ENCODE results near the gene SERPINA4. TPM values are rescaled to one million over a fixed set of nuclear protein-coding genes. Genes with fewer than 3 reads are reported as not detected.

SERPINA4 gene
- total RNA-seq, 1 experiment from 2014 or later, result not detected

GRCh38 chr14:94521375-94522114 lies 39.7 kb upstream of the SERPINA4 start:
- no peaks in the 10 kb centered on the region for H3K4me1 ChIP-seq (replicated peaks; ENCODE audit: insufficient read depth)
- H3K4me2 ChIP-seq, result no peak overlapping the region
- H3K4me3 ChIP-seq, result no peak overlapping the region
- H3K79me2 ChIP-seq (ENCODE audit: low read depth), result no peaks in the 10 kb centered on the region
- no TSS peak for BruUV-seq (replicated peaks)
- H3K36me3 ChIP-seq (ENCODE audit: low read depth), result no peaks in the 10 kb centered on the region
- ChIA-PET CTCF (no interaction called here), POLR2A (ENCODE audit: unreplicated experiment) (no interaction called here)
- peaks cover 13% of the 10 kb centered on the region; the same call in 1 of the 2 replicates for H3K27me3 ChIP-seq (ENCODE audit: insufficient read depth, low read depth)
- no peaks in the 10 kb centered on the region for H3F3A ChIP-seq (ENCODE audit: insufficient read depth, low read depth)
- no peaks in the 10 kb centered on the region for H4K20me1 ChIP-seq (ENCODE audit: insufficient read depth)
- H3K27ac ChIP-seq, result no peak overlapping the region
- no peaks in the 10 kb centered on the region for H3K9me2 ChIP-seq (ENCODE audit: insufficient read depth)
- intact Hi-C loops (cut with micrococcal nuclease; ENCODE audit: unreplicated experiment), result no loop called here
- DNase-seq, result no peak
- H3K9me3 ChIP-seq (ENCODE audit: insufficient read depth, low read depth), result no peaks in the 10 kb centered on the region
- no peak for TF ChIP-seq CTCF (conservative IDR thresholded peaks at IDR 0.05)
- no peak for TF ChIP-seq EZH2 (IDR thresholded peaks at IDR 0.05; ENCODE audit: low read depth)
- no peak overlapping the region for H2AFZ ChIP-seq

GRCh38 chr14:94522115-94522724 lies 39.0 kb upstream of the SERPINA4 start:
- no peak overlapping the region for H3K4me2 ChIP-seq
- H4K20me1 ChIP-seq (ENCODE audit: insufficient read depth), result no peaks in the 10 kb centered on the region
- H3K36me3 ChIP-seq (ENCODE audit: low read depth), result no peaks in the 10 kb centered on the region
- no peak overlapping the region for H2AFZ ChIP-seq
- no peaks in the 10 kb centered on the region for H3F3A ChIP-seq (ENCODE audit: insufficient read depth, low read depth)
- no peak overlapping the region for H3K27ac ChIP-seq
- H3K4me1 ChIP-seq (replicated peaks; ENCODE audit: insufficient read depth), result no peaks in the 10 kb centered on the region
- no peaks in the 10 kb centered on the region for H3K9me3 ChIP-seq (ENCODE audit: insufficient read depth, low read depth)
- no peak for TF ChIP-seq EZH2 (IDR thresholded peaks at IDR 0.05; ENCODE audit: low read depth)
- no peak for TF ChIP-seq CTCF (conservative IDR thresholded peaks at IDR 0.05)
- intact Hi-C loops (cut with micrococcal nuclease; ENCODE audit: unreplicated experiment), result no loop called here
- no peaks in the 10 kb centered on the region for H3K9me2 ChIP-seq (ENCODE audit: insufficient read depth)
- no peaks in the 10 kb centered on the region for H3K79me2 ChIP-seq (ENCODE audit: low read depth)
- H3K4me3 ChIP-seq, result no peak overlapping the region
- BruUV-seq (replicated peaks), result no TSS peak
- DNase-seq, result no peak
- CTCF ChIA-PET, result no interaction called here
- H3K27me3 ChIP-seq (ENCODE audit: insufficient read depth, low read depth), result peaks cover 8% of the 10 kb centered on the region; the same call in 1 of the 2 replicates
- POLR2A ChIA-PET (ENCODE audit: unreplicated experiment), result no interaction called here

- H3K9me2 ChIP-seq (ENCODE audit: insufficient read depth), result no peaks in the 10 kb centered on the region
- H3K27ac ChIP-seq, result no peak overlapping the region
- no peak overlapping the region for H2AFZ ChIP-seq
- TF ChIP-seq CTCF (conservative IDR thresholded peaks at IDR 0.05) (no peak), EZH2 (IDR thresholded peaks at IDR 0.05; ENCODE audit: low read depth) (no peak)
- ChIA-PET POLR2A (ENCODE audit: unreplicated experiment) (no interaction called here), CTCF (no interaction called here)
- no TSS peak for BruUV-seq (replicated peaks)
- intact Hi-C loops (cut with micrococcal nuclease; ENCODE audit: unreplicated experiment), result no loop called here
- H3F3A ChIP-seq (ENCODE audit: insufficient read depth, low read depth), result no peaks in the 10 kb centered on the region
- no peaks in the 10 kb centered on the region for H3K79me2 ChIP-seq (ENCODE audit: low read depth)
- no peaks in the 10 kb centered on the region for H3K36me3 ChIP-seq (ENCODE audit: low read depth)
- no peak overlapping the region for H3K4me3 ChIP-seq
- H3K9me3 ChIP-seq (ENCODE audit: insufficient read depth, low read depth), result no peaks in the 10 kb centered on the region
- H4K20me1 ChIP-seq (ENCODE audit: insufficient read depth), result no peaks in the 10 kb centered on the region
- no peaks in the 10 kb centered on the region for H3K27me3 ChIP-seq (ENCODE audit: insufficient read depth, low read depth)
- no peak for DNase-seq
- no peaks in the 10 kb centered on the region for H3K4me1 ChIP-seq (replicated peaks; ENCODE audit: insufficient read depth)
- H3K4me2 ChIP-seq, result no peak overlapping the region
Measured at GRCh38 chr14:94523265-94523664, 38.0 kb upstream of the SERPINA4 start.

Measured in PC-9 (cell line).